ENCODE measurements around the gene GAD2.
"Not testable (repeated sequence)": the region's sequence is repeated elsewhere in the genome, so short reads cannot be mapped to it uniquely, and the experiment has no call there.

Gene GAD2

DNA sequence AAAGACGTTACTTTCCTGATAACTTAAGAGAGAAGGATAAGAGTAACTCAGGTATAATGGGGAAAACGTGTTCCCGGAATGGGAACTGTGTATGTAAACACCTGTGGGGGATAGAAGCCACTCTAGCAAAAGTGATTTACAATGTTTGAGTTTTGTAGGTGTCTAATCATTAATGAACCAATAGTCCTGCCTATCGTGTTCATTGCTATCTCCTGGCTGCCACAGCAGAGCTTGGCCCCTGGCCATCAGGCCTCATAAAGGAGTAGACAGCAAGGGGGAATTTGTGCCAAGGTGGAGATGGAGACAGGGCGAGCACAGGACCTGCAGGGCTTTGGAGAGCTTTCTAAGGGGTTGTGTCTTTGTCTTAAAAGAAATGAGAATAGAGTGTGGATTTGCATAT is 102.1 kb downstream of the GAD2 start:
- DNase-seq (ENCODE audit: low spot score) = no peak

DNA sequence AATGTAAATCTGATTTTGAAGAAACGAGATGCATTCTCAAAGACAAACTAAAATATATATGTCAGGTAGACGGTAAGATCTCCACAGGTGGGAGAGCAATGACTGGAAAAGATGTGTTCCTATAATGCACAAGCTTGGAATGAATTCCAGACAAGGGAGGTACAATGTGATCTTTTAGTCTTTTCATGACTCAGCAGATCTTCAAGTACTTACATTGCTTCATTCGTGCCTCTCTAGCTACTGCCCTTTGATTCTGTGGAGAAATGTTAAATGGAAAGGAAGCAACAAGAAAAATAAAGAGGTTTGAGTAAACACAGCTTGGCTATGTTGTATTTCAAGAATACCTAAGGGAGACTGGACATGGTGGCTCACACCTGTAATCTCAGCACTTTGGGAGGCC is 106.6 kb downstream of the GAD2 start:
- DNase-seq (ENCODE audit: low spot score) = no peak

DNA sequence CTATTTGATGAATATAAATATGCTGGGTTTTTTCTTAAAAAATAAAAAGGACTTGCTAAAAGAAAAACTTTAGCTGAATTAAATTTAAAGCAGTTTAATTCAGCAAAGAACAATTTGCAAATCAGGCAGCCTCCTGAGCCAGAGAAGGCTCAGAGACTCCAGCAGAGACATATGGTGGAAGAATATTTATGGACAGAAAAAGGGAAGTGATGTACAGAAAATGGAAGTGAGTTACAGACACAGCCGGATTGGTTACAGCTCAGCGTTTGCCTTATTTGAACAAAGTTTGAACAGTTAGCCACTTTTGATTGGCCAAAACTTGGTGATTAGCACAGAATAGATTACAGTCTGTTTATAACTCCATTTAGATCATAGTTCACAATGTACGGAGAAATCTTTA is 110.3 kb downstream of the GAD2 start:
- no peak for DNase-seq (ENCODE audit: low spot score)

DNA sequence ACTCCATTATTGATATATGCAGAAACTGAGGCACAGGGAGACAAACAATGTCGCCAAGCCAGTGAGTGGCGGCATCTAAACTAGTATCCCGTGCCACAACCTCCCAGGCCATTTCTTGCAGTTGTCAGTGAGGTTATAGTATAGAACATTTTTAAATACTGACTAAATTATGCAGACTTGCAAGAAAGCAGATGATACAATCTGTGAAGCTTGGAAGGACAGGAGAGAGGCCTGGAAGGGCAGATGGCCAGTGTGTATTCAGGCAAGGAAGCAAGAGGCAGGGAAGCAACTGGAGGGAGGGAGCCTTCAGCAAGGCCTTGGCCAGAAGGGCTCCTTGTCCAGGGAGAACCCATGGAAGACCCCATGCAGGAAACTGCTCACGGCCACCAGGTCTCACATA is 111.2 kb downstream of the GAD2 start:
- DNase-seq (ENCODE audit: low spot score) = no peak

DNA sequence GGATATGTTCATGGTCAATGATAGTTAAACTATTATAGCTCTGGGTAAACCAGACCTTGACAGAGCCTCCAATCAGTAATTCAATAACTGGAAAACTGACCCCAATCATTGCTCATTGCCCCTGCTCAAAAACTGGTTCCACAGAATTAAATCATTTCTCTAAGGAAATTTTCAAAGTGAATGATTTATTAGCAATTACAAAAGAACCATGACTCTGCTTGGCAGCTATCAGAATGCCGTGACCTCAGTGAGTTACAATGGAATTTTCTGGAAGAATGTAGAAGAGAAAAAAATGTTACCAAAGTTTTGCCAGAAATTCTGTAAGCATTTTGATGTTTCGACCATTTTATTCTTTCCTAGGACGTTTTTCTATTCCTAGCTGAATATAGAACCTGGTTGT is 114.8 kb downstream of the GAD2 start:
- no peak for DNase-seq (ENCODE audit: low spot score)

DNA sequence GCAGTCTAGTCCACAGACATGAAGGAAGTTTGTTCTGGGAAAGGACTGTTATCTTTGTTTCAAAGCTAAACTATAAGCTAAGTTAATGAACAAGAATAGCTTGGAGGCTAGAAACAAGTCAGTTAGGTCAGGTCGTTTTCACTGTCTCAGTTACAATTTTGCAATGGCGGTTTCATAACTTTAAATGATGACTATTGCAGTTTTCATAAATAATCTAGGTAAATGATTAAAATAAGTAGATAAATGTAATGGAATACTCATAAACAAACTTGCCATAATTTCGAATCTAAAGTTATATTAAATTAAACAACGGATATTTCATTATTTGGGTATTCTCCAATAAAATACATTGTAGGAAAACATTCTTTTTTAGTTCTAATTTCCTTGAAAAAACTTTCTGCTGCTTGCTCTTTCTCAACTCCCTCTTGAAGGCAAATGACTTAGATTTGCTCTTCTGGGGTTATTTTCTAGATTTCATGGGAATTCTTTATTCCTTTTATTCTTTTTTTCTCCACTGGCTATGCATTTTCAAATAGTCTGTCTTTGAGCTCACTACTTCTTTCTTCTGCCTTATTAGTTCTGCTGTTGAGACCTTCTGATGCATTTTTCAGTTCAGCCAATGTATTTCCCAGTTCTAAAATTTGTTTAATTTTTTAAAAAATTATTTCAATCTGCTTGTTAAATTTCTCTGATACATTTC is 117.8 kb downstream of the GAD2 start:
- DNase-seq (ENCODE audit: low spot score) = no peak

DNA sequence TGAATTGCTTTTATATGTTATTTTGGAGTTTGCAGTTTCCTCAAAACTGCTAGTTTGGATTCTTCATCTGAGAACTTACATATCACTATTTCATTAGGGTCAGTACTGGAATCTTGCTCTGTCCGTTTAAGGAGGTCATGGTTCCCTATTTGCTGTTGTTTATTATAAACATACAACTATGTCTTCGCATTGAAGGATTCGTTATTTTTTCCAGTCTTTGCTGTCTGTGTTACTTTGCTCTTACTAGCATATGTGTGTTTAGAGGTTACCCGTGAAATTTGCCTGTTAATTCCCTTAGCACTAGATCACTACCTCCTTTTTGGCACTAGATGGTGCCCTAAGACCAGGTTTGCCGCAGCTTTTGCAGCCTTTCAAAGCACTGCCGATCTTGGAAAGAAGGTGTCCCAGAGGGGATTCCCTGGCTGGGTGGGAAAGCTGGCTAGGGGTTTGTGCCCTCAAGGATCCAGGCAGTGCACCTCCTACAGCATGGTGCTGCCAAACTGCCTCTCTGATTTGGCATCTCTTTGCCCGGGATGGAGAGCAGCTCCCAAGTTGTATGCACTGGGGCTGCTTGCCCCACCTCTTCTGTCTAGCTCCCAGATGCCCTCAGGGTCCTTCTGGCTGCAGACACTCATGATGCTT is 118.5 kb downstream of the GAD2 start:
- peak; percentile 67 for DNase-seq (ENCODE audit: low spot score)

DNA sequence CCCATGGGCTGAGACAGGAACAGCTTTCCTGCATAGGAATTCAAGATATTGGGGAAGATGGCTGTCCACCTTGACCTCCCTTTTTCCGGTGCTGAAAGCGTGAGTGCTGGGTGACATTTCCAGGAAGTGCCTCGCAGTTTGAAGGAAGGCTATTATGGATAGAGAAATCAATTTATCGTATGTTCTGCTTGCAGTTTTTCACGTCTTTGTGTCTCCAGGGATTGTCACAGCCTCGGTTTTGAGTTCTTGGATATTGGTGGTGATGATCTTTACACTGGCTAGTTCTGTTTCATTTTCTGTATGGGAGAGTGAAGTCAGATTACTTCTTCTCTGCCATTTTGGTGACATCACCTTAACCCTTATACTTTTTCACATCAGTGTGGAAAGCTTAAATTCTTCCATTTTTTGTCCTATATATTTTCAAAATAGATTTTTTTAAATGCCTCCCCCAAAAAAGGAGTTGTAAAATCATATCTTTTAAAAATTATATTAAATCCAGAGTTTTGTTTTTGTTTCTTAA is 119.1 kb downstream of the GAD2 start:
- no peak for DNase-seq (ENCODE audit: low spot score)

DNA sequence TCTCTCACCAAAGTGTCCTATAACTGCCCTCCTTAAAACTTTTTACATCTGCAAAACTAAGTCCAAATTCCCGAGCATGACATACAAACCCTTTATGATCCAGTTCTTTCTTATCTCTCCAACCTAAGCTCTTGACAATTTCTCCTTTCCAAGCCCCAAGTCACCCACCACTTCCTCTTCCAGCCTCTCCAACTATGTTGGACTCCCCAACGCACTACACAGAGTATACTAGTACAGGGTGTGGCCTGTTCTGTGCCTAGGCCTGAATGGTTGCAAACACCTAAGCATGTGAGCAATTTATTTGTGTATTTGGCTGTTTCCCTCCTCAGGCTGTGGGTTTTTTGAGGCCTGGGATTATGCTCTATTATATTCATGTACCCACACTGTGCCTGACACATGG is 120.4 kb downstream of the GAD2 start:
- no peak for DNase-seq (ENCODE audit: low spot score)

DNA sequence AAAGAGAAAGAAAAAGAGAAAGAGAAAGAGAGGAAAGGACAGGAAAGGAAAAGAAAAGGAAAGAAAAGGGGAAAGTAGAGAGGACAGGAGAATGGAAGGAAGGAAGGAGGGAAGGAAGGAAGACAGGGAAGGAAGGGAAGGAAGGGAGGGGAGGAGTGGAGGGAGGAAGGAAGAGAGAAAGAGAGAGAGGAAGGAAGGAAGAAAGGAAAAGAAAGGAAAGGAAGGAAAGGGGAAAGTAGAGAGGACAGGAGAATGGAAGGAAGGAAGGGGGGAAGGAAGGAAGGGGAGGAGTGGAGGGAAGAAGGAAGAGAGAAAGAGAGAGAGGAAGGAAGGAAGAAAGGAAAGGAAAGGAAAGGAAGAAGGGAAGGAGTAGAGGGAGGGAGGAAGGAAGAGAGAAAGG is 125.1 kb downstream of the GAD2 start:
- no peak for DNase-seq (ENCODE audit: low spot score)

DNA sequence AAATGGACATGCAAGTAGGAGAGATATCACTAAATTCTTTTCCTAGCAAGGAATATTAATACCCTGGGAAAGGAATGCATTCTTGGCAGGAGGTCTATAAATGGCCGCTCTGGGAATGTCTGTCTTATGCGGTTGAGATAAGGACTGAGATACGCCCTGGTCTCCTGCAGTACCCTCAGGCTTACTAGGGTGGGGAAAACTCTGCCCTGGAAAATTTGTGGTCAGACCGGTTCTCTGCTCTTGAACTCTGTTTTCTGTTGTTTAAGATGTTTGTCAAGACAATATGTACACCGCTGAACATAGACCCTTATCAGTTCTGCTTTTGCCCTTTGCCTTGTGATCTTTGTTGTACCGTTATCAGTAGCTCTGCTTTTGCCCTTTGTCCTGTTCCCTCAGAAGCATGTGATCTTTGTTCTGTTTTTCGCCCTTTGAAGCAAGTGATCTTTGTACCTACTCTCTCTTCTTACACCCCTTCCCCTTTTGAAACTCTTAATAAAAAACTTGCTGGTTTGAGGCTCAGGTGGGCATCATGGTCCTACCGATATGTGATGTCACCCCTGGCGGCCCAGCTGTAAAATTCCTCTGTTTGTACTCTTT is 132.3 kb downstream of the GAD2 start:
- not testable (repeated sequence) for DNase-seq (ENCODE audit: low spot score)

Measured in Ammon's horn (tissue), 1 donor.